ENCODE data around the gene NFRKB.

GRCh38 chr11:129935723-129936122, 40.3 kb upstream of the NFRKB start:
- TF ChIP-seq ZFP30 (CRISPR knock-in tag; IDR thresholded peaks at IDR 0.05) = no peak
- no peak for TF ChIP-seq SNAI2 (CRISPR knock-in tag; IDR thresholded peaks at IDR 0.05)

Data from SK-N-SH treated with all-trans-retinoic acid at 6 μM for 48 hours (cell line).